SKM-1 (cell line): ENCODE data around the gene CDK14.
"Not testable (repeated sequence)": the region's sequence is repeated elsewhere in the genome, so short reads cannot be mapped to it uniquely, and the experiment has no call there.

Source experiments
- DNase-seq: peaks from one replicate; lab custom pipeline; 2025; ENCODE audit not compliant: unreplicated experiment; lab: John Stamatoyannopoulos, UW

Gene CDK14

DNA sequence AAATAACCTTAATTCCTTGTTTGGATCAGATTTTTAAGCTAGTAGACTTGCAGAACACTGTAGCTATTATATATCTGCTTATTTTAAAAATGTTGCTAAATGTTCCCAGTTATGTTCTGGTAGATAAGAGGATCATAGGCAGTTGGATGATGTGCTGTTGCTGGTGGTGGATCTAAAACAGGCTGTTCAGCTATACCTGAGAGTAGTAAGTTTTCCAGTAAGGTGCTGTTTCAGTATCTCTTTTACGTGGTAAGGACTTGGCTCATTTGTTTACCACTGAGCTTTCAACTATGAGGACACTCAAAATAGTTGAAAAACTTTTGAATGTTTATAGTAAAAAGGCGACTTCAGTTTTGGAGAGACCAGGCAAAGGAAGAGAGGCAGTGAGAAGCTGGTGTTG is 180.9 kb downstream of the CDK14 start:
- DNase-seq: no peak

DNA sequence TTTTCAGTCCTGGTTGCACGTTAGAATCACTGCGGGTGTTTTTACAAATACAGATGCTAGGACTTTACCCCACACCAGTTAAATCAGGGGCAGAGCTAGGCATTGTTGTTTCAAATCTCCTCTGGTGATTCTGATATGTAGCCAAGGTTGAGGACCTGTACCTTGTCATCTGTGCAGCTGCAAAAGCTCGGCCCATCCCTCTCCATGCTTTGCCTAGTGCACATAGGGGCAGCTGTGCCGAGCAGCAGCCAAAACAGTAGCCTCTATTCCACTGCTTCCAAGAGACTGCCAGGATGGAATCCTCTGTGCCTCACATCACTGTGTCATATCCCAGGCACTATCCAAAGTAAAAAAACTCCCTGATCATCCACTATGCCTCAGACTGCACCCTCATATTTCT is 181.3 kb downstream of the CDK14 start:
- no peak for DNase-seq

DNA sequence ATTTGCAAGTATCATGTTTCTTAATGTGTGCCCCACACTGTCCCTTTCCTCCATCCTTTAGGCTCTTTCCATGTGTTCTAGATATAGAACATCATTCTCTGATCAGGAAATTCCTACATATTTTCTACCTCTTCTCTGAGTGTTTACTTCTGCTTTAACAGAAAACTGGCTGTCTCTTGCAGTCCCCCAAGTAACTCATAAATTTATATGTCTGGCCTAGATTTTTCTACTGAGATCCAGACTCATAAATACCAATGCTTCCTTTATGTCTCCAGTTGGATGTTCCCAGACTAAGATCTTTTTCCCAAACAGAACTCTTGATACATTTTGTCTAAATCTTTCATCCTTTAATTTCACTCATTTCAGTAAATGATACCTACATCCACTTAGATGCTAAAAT is 181.8 kb downstream of the CDK14 start:
- no peak for DNase-seq

DNA sequence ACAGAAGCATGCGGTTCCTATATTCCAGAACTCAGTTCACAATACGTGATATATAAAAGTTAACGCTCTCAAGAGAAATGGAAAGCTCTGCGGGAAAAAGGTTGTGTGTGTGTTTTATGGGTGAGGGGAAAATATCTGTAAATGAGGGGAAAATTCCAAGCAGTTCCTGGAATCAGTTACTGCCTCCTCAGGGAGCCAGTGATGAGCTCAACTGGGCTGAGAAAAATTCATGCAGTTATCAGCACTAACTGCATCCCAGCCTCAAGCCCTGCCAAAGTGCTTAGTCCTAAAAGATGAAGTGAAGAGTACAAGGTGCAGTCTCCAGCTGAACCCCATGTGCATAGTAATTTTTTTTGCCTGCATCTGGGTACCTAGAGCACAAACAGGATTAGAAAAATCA is 191.9 kb downstream of the CDK14 start:
- DNase-seq: no peak

DNA sequence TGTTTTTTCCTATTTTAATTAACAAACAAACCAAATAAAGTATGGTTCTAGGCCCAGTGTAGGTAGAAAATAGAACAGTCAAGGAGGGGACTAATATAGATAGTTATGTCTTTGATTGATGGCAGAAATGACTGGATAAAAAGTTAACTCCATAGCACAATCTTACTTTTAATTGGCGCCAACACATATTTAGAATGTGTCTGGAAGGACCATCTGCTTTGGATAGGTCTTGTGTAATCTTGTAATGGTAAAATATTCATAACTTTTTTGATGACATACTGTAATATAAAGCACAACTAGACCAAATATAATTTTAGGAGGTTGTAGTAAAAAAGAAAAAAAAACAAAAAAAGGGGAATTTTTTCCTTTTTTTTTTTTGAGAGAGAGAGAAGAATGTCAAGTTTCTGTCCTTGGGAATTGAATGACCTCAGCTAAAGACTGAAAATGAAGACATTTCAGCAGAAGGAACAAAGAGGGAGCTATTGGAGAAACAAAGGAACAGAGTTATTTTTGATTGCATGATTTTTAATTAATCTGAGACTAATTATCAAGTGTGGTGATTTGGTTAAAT is 193.7 kb downstream of the CDK14 start:
- no peak for DNase-seq

DNA sequence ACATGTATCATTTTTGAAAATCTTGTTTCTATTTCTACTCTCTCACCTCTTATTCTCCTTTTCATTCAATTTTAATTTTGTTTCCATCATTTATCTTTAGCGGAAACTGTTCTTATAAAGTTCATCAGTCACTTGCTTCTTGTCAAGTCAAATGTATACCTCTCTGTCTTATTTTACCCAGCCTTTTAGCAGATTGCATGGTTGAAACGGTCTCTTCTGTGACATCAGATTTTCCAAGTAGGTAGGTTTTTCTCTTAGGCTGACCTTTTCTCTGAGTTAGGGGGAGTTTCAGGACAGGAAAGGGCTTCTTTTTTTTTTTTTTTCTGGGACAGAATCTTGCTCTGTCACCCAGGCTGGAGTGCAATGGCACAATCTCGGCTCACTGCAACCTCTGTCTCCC is 195.5 kb downstream of the CDK14 start:
- no peak for DNase-seq

DNA sequence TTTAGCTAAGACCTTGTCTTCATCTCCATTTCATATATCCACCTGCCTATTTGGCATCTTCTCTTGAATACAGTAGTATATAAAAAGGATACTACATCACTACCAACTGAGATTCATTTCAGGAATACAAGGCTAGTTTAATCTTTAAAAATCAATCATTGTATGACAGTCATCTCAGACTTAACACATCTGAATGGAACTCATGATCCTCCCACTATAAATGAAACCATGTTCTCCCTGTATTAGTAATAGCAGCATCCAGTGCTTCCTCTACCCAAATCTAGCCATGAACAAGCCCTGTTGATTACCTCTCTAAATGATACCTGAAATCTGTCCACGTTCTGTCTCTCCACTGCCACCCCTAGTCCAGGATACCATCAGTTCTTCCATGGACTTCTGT is 196.2 kb downstream of the CDK14 start:
- no peak for DNase-seq

DNA sequence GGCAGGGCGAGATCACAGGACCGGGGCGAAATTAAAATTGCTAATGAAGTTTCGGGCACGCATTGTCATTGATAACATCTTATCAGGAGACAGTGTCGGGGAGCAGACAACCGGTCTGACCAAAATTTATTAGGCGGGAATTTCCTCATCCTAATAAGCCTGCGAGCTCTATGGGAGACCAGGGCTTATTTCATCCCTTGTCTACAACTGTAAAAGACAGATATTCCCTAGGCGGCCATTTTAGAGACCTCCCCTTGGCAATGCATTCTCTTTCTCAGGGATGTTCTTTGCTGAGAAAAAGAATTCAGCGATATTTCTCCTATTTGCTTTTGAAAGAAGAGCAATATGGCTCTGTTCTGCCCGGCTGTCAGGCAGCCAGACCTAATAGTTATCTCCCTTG is 198.1 kb downstream of the CDK14 start:
- DNase-seq: not testable (repeated sequence)

DNA sequence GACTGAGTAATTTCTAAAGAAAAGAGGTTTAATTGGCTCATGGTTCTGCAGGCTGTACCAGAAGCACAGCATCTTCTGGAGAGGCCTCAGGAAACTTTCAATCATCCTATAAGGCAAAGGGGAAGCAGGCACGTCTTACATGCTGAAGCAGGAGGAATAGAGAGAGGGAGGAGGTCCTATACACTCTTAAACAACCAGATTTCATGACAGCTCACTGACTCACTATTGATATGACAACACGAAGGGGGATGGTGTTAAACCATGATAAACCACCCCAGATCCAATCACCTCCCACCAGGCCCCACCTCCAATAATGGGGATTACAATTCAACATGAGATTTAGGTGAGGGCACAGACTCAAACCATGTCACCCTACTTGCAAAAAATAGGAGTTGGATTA is 201.5 kb downstream of the CDK14 start:
- DNase-seq: no peak

DNA sequence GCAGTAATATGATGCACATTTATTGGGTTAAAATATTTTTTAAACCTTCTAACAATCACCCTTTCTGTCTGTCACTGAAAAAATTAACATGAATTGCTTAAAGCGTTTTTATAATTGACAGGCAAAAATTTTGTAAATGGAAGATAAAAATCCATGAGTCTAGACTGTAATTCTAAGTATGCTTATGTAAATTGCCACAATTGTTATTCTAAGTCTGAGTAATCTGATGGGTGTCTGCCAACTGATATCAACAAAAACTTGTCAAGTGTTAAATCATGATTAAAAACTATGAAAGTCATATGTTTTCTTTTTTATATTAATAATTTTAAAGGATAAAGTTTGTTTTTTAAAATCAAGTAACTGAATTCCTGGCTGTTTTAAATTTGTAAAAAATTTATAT is 208.2 kb downstream of the CDK14 start:
- DNase-seq: no peak

DNA sequence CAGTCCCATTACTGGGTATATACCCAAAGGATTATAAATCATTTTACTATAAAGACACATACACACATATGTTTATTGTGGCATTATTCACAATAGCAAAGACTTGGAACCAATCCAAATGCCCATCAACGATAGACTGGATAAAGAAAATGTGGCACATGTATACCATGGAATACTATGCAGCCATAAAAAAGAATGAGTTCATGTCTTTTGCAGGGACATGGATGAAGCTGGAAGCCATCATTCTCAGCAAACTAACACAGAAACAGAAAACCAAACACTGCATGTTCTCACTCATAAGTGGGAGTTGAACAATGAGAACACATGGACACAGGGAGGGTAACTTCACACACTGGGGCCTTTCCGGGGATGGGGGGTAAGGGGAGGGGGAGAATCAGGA is 219.4 kb downstream of the CDK14 start:
- not testable (repeated sequence) for DNase-seq

DNA sequence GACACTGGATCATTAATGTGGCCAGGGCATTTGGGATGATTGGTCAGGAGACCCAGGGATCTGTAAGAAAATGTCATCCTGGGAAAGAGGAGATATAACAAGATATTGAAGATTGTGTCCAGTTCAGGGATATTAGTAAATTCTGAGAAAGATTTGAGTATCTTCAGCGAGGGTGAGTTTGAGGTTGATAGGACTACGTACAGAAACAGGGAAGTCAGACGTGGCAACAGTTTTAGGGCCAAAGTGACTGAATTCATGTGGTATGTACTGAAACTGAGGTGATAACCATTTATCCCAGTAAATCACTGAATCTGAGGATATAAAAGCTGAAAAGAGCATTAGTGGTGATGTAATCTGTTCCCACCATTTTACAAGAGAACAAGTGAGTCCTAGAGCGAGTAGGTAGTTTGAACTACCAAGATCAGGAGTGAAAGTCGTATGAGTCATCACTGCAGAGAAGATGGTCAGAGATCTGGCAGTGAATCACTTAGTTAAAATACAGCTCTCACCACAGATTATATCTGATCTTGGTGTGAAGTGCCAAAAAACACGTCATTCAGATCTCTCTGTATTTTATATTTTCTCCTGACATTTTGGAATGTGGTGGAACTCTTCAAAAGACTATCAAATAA is 220.5 kb downstream of the CDK14 start:
- no peak for DNase-seq

DNA sequence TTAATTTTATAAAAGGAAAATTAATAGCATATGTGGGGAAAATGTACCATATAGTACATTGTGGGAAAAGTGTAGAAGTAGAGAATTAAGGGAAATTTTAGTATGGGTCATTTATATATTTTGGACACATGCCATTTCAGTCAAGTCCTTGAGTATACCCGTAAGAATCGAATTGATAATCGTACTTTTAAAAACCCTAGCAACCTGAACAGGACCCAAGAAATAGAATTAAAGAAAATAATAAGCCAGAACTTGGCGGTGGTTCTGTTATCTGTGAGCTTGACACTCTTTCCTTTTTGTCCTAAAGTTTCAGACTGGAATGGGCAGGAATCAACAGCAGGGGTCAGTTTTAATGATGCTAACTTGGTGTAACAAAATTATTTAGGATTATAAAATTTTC is 221.0 kb downstream of the CDK14 start:
- DNase-seq: no peak

DNA sequence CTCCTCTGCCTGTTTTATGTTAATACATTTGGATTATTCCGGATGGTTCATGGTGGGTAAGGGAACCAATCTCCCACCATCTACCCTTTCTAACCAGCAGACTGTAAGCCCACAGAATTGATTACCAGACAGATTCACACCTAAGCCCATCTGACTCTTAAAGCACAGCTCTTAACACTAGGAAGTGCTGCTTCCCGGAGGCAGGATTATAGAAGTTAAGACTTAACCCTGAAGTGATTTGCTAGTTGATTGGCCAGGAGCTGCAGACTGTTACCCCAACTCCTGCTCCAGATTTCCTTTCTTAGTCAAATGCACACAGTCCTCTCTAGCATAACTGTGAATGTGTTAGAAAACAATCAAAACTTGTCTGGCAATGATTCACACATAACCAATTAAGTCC is 221.7 kb downstream of the CDK14 start:
- no peak for DNase-seq

DNA sequence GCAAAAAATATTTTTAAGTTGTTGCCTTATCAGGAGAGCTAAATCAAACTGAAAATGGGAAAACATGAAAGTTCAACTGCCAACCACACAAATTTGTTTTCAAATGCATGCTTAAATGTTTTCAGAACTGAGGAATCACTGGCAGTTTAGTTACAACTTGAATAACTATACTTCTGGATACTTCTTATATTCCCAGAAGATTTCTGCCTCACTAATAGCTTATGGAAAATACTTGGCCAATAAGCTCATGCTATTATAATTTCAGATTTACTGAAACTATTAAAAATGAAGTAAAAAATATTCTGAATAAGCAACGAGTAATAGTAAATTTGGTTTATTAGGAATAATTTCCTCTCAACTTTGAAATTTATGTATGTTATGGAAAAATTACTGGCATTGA is 222.2 kb downstream of the CDK14 start:
- no peak for DNase-seq

DNA sequence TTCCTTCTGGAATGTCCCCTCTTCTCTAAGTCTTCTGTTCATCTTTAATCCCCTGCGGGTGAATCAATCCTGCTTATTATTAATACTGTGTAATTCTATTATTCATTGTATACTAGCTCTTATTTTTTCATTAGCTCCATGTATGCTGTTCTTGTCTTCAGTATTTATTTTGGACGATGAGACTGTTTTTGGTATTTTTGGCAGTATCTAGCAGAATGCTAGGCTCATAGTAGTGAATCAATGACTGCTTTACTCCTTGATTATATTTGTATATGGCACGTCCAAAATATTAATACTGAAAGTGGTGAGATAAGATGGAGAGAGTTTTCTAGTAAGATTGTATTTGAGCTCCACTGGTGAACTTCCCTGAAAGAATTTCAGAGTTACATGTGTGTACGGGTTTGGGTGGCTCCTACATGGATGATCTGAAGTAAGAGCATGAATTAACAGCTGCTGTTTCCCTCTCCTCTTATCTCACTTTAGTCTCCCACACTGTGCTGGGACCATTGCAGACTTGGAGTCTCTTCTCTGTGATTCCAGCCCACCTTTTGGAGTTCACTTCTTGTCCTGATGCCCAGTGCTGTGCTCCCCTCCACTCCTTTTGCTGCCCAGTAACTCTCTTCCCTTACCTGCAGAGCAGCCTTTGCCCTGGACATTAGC is 226.0 kb downstream of the CDK14 start:
- DNase-seq: no peak

DNA sequence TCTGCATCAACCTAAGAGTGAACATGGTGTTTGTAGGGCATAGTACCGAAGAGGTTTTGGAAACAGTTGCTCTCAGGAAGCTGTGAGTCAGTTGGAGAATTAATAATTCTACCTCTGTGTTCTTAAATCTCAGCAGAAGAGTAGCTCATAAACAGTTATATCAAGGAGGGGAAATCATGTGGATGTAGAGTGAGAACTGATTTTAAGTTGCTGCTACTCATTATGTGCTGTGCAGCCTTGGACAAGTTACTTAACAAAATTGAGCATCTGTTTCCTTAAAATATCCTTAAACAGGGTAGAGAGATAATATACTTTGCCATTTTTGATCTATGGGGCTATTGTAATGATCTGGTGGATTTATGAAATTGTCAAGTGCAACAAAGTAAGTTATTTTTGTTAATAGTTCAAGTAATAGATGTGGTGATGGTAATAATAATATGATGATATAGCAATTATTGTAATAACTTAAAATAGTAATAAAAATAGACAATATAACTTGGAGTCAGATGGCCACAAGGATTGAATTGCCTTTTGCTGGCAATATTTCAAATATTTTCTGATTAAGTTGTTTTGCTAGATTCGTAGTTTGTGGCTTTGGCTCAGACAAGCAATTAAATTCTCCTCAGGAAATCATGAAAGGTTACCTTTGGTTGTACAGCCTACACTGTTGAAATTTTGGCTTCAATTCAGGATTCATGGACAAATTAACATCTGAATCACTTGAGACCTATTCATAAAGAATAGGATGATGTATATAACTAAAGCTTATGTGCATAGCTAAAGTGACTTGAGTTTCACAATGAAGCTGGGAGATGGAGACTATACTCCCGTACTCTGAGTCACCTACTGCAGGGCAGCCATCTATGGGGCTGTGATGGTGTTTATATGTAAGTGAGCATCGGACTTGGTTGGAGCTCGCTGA is 228.5 kb downstream of the CDK14 start:
- no peak for DNase-seq

DNA sequence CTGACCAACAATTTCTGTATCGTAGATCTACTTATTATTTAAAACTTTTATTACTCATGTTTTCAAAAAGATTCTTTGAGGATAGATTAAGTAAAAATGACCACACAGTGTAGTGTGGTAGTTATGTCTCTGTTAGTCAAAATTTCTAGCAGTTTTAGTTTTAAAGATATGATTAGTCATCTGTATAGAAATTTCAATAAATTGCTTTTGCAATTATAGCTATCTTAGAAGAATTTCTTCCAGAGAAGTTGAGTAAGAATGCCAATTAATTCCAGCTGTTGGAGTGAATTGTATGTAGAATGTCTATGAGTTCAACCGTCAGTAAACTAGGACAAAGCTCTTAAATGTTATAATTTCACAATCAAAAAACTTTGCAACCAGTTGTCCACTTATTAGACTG is 229.7 kb downstream of the CDK14 start:
- DNase-seq: no peak

DNA sequence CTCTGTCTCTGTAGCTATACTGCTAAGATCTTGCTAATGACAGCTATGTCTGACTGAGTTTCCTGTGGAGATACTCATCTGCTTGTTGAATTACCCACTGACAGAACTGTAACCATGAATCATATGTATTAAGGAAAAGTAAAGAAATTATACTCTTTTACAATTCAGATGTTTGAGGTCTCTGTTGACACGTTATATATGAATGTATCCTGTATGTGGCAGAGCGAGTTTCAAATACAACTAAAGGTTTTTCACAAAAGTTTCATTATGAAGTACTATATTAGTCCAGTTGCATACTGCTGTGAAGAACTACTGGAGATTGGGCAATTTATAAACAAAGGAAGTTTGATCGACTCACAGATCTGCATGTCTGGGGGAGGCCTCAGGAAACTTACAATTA is 232.5 kb downstream of the CDK14 start:
- no peak for DNase-seq

DNA sequence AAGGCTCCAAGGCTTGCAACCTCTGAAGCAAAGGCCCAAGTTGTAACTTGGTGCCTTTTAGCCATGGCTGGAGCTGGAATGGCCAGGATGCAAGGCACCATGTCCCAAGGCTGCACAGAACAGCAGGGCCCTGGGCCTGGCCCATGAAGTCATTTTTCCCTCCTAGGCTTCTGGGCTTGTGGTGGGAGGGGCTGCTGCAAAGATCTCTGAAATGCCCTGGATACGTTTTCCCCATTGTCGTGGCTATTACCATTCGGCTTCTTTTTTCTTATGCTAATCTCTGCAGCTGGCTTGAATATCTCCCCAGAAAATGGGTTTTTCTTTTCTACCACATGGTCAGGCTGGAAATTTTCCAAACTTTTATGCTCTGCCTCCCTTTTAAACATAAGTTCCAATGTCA is 234.2 kb downstream of the CDK14 start:
- DNase-seq: no peak

DNA sequence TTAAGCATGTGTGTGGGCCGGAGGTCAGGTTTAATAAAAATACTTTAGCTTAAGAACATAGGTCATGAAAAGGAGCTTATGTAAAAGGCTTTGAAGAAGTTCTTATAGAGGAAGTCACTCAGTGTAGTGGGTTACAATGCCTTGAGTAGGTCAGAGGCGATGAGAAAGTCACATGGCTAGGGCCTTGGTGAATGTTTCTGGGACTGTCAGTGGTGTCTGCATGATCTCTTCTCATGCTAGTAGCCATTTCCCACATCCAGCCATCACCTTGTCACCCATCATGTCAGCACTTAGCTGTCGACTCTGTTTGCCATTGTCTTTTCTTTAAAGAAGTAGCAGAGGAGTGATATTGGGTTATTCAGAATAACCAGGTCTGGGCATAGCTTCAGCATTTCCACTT is 236.6 kb downstream of the CDK14 start:
- no peak for DNase-seq

DNA sequence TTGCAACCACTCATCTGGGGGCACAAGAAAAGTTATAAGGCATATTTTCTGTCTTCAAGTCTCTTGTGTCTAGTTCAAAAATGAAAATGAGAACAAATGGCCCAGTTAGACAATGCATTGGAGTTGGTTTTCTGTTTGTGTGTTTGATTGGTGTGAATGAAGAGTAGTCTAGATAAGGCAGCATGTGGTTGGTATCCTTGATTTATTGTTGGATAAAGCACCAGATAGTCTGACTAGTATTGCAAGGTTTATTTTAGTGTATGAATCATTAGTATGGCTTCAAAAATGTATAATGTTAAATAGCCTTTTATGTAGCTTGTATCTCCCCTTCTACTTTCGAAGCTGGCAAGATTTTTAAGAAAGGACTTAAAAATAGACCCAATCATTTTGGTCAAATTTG is 237.3 kb downstream of the CDK14 start:
- DNase-seq: no peak
